ENCODE data around the gene ACHE.
"Not testable (repeated sequence)": the region's sequence is repeated elsewhere in the genome, so short reads cannot be mapped to it uniquely, and the experiment has no call there.

Gene ACHE

GRCh38 chr7:100895701-100895955 is at the start of gene ACHE:
ACHE (minus strand) TSS chr7:100895888; CDS start chr7:100894232, 1,656 bp downstream.
- DNase-seq, result no peak

- no peak for DNase-seq
Observed at GRCh38 chr7:100944138-100944537, 48.5 kb upstream of the ACHE start.

- no peak for DNase-seq
Observed at GRCh38 chr7:100943693-100944092, 48.0 kb upstream of the ACHE start.

DNA sequence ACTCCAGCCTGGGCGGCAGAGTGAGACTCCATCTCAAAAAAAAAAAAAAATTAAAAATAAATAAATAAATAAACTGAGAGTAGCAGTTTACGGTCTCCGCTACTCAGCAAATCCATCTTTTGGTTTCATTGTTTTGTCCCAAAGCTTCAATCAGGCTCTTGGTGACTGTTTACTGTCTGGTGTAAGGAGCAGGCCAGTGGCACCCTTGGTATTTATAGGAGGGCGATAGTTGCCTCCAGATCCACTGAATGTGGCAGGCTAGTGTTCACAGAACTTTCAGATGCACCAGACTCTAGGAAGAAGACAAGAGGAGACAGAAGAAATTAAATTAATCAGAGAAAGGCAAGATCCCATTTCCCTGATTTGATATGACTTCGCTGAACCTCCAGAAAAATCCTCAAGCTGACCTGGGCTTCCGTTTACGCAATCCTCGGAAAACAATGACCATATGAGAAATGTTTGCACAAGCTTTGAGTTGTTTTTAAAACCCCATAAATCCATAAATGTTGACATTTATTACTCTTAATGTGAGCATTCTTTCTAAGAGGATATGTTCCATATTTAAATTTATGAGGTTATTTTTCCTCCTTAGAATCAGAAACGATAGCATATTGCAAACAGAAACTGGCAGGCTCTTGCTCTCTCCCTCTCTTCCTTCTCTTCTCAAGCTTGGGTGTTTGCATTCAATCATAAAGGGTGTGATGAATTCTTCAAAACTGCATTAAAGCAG is 46.5 kb upstream of the ACHE start:
- no peak for DNase-seq

GRCh38 chr7:100936167-100936566 is 40.5 kb upstream of the ACHE start:
- not testable (repeated sequence) for DNase-seq

DNA sequence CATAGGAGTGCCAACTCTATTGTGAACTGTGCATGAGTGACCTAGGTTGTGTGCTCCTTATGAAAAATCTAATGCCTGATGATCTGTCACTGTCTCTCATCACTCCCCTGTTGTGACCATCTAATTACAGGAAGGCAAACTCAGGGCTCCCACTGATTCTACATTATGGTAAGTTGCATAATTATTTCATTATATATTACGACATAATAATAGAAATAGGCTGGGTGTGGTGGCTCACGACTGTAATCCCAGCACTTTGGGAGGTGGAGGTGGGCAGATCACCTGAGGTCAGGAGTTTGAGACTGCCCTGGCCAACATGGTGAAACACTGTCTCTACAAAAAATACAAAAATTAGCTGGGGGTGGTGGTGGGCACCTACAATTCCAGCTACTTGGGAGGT is 39.7 kb upstream of the ACHE start:
- DNase-seq, result not testable (repeated sequence)

- DNase-seq, result no peak
Observed at GRCh38 chr7:100933734-100934133, 38.0 kb upstream of the ACHE start.

DNA sequence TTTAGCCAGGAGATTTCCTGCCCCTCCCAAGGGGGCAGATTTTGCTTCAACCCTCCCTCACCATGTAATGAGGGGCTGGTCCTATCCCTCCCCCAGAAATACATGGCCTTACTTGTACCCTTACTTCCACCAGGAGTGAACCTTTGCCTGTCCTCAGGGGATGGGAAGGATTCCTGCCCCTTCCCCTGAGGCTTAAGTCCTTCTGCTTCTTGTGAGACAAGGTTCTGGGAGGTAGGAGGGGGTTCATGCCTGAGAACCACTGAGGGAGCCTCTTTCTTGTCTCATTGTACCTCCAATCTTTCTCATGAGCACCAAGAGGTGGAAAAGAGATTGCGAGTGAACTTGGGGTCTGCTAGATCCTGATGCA is 34.1 kb upstream of the ACHE start:
- DNase-seq, result no peak

- not testable (repeated sequence) for DNase-seq
Observed at GRCh38 chr7:100923616-100924015, 27.9 kb upstream of the ACHE start.

DNA sequence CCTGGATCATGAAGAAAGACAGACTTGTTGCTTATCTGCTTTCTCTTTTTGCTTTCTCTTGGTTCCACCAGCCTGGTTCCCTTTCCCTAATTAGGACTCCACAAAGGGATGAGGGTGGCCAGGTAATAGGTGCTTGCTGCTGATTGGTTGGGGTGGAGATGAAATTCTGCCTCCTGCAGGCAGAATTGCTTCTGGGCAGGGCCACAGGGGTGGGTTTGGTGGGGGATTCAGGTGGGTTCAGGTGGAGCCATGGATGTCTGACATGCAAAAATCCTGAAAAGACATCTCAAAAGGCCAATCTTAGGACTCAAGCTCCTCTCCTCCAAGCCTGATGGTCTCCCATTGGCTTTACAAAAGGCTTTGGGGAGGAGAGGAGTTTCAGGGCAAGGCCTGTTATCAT is 25.4 kb upstream of the ACHE start:
- DNase-seq, result no peak

GRCh38 chr7:100919779-100920437 is 24.2 kb upstream of the ACHE start:
- not testable (repeated sequence) for DNase-seq

DNA sequence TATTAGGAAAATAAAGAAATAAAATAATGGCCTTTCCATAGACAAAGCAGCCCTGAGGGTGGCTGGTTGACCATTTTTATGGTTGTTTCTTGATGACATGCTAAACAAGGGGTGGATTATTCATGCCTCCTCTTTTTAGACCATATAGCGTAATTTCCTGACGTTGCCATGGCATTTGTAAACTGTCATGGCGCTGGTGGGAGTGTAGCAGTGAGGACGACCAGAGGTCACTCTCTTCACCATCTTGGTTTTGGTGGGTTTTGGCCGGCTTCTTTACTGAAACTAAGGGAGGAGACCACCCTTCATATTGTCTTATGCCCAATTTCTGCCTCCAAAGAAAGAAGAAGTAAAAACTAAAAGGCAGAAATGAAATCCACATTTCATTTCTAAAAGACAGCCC is 23.6 kb upstream of the ACHE start:
- not testable (repeated sequence) for DNase-seq

DNA sequence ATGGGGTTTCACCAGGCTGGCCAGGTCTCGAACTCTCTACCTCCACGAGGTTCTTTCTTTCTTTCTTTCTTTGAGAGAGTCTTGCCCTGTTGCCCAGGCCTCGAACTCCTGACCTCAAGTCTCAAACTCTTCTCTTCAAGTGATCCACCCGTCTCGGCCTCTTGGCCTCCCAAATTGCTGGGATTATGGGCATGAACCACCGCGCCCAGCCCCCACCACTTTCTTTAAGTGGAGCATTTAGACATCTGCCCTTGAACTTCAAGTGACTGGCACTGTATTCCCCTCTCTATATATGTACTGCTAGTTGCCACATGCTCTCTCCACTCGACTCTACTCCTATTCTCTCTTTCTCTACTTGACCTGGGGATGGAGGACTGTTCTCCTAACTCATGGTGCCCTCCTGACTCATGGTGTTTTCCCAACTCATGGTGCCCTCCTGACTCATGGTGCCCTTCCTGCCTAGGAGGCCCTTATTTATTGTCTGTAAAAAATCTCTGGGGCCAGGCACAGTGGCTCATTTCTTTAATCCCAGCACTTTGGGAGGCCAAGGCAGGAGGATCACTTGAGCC is 19.3 kb upstream of the ACHE start:
- no peak for DNase-seq

- no peak for DNase-seq
Observed at GRCh38 chr7:100914208-100914878, 18.7 kb upstream of the ACHE start.

DNA sequence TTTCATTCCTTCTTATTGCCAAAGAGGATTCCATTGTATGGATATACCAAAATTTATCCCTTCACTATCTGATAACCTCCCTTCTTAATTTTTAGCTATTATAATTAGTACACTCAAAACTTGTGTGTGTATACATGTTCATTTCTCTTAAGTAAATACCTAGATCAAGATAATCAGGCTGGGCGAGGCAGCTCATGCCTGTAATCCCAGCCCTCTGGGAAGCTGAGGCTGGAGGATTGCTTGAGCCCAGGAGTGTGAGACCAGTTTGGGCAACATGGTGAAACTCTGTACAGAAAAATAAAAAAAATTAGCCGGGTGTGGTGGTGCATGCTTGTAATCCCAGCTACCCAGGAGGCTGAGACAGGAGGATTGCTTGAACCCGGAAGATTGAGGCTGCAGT is 15.8 kb upstream of the ACHE start:
- DNase-seq, result no peak

DNA sequence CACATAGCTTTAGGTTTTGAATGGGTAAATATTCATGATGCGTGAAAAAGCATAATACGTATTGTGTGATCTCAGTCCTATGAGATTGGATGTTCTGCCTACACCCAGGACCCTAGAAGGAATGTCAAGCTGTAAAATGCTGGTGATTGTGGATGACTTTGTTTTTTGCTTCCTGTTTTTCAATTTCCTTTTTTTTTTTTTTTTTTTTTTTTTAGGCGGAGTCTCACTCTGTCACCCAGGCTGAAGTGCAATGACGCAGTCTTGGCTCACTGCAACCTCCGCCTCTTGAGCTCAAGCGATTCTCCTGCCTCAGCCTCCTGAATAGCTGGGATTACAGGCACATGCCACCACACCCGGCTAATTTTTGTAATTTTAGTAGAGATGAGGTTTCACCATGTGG is 14.8 kb upstream of the ACHE start:
- DNase-seq, result not testable (repeated sequence)

GRCh38 chr7:100908512-100908911 is 12.8 kb upstream of the ACHE start:
- DNase-seq, result no peak

DNA sequence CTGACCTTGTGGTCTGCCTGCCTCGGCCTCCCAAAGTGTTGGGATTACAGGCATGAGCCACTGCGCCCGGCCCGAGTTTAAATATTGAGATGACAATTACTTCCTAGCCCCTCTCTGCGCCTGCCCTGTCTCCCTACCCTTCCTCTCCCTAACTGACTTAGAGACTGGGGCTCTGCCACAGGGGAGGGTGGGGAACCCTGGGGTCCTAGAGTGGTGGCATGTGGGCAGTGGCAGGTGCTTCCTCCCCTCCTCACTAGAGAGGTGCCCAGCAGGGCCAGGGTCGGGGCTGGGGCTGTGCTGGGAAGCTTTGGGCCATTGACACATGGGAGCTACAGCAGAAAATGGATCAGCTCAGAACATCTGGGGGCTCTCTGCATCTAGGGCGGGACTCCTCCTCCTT is 7.0 kb upstream of the ACHE start:
- DNase-seq, result no peak

DNA sequence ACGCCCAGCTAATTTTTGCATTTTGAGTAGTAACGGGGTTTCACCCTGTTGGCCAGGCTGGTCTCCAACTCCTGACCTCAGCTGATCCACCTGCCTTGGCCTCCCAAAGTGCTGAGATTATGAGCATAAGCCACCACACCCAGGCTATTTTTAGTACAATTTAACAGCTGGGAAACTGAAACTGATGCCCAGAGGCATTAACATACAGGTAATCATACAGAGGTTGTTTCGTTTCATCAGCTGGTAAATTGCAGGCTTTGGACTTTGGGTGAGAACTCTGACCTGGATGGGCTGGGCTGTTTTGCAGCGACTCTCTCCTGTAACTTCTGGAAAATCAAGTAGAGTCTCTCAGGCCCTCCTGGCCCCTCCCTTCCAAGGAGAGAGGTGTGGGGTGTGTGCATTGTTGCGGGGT is 6.2 kb upstream of the ACHE start:
- DNase-seq, result no peak

DNA sequence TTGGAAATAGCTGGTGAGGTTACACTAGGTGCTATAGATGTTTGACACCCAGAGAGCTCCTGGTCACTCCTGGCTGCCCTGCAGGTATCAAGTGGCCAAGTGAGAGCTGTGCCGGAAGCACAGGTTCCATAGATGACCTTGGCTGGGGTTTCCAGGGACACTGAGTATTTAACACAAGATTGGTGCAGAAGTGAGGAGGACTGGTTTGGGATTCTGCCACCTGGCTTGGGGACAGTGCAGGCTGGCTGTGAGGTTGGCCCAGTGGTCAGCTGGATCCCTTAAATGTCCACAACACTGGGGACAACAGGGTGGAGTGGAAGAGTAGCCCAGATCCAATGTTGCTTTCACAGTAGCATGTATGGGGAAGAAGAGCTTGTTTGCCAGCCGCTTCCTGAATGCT is 5.3 kb upstream of the ACHE start:
- no peak for DNase-seq

DNA sequence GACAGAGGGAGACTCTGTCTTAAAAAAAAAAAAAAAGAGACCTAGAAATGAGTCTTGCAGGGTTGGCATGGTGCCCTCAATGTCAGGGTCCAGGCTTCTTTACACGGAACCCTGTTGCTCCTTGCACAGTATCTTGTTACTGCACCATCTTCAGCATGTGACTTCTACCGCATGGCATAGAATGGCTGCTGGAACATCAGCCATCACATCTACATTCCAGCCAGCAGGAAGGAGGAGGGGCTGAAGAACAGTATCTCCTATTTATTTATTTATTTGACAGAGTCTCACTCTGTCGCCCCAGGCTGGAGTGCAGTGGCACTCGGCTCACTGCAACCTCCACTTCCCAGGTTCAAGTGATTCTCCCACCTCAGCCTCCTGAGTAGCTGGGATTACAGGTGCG is 3.7 kb upstream of the ACHE start:
- no peak for DNase-seq

GRCh38 chr7:100897772-100898454 is 2.2 kb upstream of the ACHE start:
- no peak for DNase-seq

Data from midbrain (tissue), 1 donor.